ENCODE measurements around the gene QDPR. TPM values are rescaled to one million over a fixed set of nuclear protein-coding genes. Genes with fewer than 3 reads are reported as not detected.
A peak's percentile ranks its signal among the peaks of the same experiment; 100 is the strongest.

QDPR gene
- total and polyA plus RNA-seq, 10 of the 15 experiments (the other 5 are each of a cell fraction or from before 2014, with no cell fraction given) = 3.0 to 27.7 (median 11.8) TPM

DNA sequence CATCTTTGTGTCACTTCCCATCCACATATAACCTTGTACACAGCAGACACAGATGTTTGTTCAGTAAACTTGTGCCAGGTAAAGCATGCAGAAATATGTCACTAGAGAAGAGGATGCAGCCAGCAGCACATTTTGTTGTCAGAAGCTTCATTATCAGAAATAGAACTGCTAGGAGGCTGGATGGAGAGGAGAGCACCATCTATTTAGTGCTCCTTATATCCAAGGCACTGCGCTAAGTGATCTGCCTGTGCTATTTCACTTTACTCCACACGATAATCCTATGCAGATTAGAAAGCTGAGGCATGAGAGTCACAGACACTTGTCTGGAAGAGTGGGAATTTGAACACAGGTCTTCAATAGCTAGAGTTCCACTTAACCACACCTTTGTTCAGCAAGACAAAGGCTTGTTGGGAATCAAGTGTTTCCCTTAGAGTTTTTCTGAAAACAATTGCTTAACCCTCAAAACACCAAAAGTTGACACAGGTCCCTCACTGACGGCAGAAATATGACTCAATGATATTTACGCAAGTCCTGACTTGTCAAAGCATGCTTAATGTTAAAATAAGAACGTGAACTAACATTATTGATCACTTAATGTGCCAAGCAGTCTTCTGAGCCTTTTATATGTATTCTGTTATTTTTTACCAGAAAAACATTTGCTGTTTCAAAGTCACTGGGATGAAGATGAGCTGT is 1.2 kb upstream of the QDPR start:
- Histone ChIP-seq H3K4me3 (no peak overlapping the region), H2AFZ (ENCODE audit: control insufficient read depth, low read depth, low read length) (peak overlapping the region; percentile 89), H3K9me3 (replicated peaks; ENCODE audit: control insufficient read depth, insufficient read depth, low read length) (no peaks in the 10 kb centered on the region), H4K20me1 (ENCODE audit: control insufficient read depth, insufficient read depth) (no peaks in the 10 kb centered on the region), H3K4me1 (ENCODE audit: control insufficient read depth, insufficient read depth, low read length) (no peaks in the 10 kb centered on the region; the same call in 1 of the 2 replicates), H3K79me2 (ENCODE audit: control insufficient read depth, insufficient read depth, low read length) (no peaks in the 10 kb centered on the region), H3K27ac (ENCODE audit: control insufficient read depth, insufficient read depth) (no peak overlapping the region), H3K9ac (ENCODE audit: control insufficient read depth, insufficient read depth, low read length) (no peak overlapping the region), H3K36me3 (ENCODE audit: control insufficient read depth in 2 of 2, insufficient read depth in 2 of 2, low read length in 1 of 2) (no peaks in the 10 kb centered on the region), H3K27me3 (replicated peaks in 1 of 2; ENCODE audit: control insufficient read depth in 2 of 2, insufficient read depth in 2 of 2, low read length in 1 of 2) (no peaks in the 10 kb centered on the region), H3K4me2 (ENCODE audit: control insufficient read depth, insufficient read depth) (peak overlapping the region; percentile 94; the same call in 1 of the 2 replicates)
- ChIA-PET RAD21 (ENCODE audit: unreplicated experiment) (no interaction called here), SMC1A (ENCODE audit: uncharacterized antibody, unreplicated experiment) (interaction anchor here (1.0 kb wide), 1 partner anchor 9 kb away, joined by 3 read pairs; no protein-coding TSS in a partner anchor), CTCF (interaction anchor here (1.2 kb wide), 2 partner anchors 41 to 194 kb away, joined by 3 read pairs; no protein-coding TSS in a partner anchor), POLR2A (interaction anchor here (2.1 kb wide), 1 partner anchor 35 kb away, joined by 4 read pairs; no protein-coding TSS in a partner anchor)
- no peak for DNase-seq (ENCODE audit: low read depth, low spot score)
- intact Hi-C loops (cut with micrococcal nuclease; ENCODE audit: unreplicated experiment) = no loop called here
- BruUV-seq (replicated peaks) = no TSS peak
- in situ Hi-C loops (cut with MboI) = no loop called here
- ATAC-seq = no peak
- WGBS (ENCODE audit: insufficient coverage, insufficient replicate concordance, low lambda C conversion rate, missing lambda C conversion rate) = 83% methylated on average over 5 of the region's 5 CpGs
- TF ChIP-seq, protein P1, sequence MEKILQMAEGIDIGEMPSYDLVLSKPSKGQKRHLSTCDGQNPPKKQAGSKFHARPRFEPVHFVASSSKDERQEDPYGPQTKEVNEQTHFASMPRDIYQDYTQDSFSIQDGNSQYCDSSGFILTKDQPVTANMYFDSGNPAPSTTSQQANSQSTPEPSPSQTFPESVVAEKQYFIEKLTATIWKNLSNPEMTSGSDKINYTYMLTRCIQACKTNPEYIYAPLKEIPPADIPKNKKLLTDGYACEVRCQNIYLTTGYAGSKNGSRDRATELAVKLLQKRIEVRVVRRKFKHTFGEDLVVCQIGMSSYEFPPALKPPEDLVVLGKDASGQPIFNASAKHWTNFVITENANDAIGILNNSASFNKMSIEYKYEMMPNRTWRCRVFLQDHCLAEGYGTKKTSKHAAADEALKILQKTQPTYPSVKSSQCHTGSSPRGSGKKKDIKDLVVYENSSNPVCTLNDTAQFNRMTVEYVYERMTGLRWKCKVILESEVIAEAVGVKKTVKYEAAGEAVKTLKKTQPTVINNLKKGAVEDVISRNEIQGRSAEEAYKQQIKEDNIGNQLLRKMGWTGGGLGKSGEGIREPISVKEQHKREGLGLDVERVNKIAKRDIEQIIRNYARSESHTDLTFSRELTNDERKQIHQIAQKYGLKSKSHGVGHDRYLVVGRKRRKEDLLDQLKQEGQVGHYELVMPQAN (conservative IDR thresholded peaks at IDR 0.05) = no peak
- TF ChIP-seq SREBF1 (IDR thresholded peaks at IDR 0.05; ENCODE audit: low read length) = no peak
- no peak for TF ChIP-seq ZZZ3 (IDR thresholded peaks at IDR 0.05; ENCODE audit: control insufficient read depth, insufficient read length, low read depth)
- no peak for TF ChIP-seq HCFC1 (IDR thresholded peaks at IDR 0.05; ENCODE audit: low read length)
- TF ChIP-seq, protein P2, sequence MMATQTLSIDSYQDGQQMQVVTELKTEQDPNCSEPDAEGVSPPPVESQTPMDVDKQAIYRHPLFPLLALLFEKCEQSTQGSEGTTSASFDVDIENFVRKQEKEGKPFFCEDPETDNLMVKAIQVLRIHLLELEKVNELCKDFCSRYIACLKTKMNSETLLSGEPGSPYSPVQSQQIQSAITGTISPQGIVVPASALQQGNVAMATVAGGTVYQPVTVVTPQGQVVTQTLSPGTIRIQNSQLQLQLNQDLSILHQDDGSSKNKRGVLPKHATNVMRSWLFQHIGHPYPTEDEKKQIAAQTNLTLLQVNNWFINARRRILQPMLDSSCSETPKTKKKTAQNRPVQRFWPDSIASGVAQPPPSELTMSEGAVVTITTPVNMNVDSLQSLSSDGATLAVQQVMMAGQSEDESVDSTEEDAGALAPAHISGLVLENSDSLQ (IDR thresholded peaks at IDR 0.05) = no peak
- no peak for FAIRE-seq
